ENCODE results near the gene HRH4.
A peak's percentile ranks its signal among the peaks of the same experiment; 100 is the strongest.

HRH4 gene

DNA sequence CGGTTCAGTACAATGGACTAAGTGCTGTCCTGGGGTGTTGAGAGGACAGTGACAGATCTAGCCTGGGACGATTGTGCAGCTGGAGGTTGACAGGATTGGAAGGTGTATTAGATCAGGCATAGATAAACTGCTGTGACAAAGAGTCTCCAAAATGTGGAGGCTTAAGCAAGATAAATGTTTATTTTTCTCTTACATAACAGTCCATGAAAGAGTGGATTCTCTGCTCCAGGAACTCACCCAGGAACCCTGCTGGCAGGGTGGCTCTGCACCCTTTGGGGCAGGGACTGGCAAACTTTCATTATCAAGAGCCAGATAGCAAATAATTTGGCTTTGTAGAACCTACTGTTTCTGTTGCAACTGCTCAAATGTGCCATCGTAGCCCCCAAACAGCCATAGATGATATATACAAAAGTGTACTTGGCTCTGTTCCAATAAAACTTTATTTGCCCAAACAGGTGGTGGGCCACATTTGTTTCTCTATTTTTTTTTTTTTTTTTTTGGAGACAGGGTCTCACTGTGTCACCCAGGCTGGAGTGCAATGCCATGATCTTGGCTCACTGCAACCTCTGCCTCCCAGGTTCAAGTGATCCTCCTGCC lies 9.7 kb downstream of the HRH4 start:
- DNase-seq: no peak

DNA sequence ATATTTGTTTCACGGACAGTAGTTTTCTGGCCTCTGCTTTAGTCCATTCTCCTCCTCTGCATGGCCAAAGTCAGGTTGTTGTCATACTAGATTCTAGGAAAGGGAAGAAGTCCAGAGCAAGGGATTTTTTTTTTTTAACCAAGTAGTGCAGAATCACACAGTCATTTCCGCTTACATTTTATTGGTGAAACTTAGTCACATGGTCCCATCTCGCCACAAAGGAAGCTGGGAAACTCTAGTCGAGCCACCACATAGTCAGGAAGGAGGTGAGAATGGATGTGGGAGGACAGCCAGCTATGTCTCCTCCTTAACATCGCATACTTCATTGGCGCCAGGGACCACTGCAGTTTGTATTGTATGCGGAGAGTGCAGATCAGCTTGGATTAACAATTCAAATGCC lies 10.4 kb downstream of the HRH4 start:
- no peak for DNase-seq

DNA sequence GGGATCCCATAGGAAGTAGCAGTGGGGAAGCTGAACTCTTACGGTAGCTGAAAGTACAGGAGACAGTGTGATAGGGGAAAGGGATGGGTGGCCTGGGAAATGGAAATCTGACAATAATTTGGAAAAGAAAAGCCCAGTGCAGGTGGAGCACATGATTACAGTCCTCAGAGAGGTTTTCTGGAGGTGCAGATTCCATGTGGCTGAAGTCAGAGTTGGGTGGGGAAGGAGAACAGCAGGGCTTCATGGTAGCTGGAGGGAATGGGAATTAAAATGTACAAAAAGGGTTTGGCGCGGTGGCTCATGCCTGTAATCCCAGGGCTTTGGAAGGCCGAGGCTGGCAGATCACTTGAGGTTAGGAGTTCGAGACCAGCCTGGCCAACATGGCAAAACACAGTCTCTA lies 12.2 kb downstream of the HRH4 start:
- DNase-seq: no peak

DNA sequence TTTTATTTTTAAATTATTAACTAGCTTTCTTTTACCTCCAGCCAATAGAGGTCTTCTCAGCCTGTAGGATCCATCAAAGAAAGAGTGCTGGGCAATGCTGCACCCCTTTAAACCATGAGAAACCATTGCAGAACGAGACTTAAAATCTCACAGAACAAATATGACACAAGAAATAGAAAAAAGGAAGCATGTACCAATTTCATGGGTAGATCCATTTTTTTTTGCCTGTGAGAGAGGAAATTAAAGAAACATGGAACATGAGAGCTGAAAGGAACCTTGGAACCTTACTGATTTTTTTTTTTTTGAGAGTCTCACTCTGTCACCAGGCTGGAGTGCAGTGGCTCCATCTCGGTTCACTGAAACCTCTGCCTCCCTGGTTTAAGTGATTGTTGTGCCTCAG lies 14.0 kb downstream of the HRH4 start:
- DNase-seq: no peak

DNA sequence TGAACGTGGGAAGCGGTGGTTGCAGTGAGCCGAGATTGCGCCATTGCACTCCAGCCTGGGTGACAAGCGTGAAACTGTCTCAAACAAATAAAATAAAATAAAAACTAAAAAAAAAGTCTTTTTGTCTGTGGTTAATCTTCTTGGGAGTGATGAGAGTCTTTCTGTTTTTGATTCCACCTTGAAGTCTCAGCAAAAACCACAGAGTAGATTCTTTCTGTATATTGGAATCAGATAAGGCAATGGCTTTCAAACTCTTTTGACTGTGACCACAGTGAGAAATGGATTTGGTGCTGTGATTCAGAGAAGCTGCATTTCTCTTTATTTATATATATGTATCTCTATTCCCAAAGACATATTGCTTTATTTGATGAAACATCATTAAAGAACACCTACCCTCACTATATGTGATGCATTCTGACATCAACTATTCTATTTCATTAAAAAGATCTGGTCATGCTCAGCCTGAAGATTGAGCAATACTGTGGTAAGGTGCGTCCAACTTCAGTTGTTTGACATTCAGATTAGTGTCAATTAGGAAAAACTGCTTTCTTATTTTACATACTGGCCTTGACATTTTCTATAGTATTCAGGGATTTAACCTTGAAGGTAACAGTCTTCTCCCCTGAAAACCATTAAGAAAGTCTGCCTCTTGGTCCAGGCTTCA lies 15.6 kb downstream of the HRH4 start:
- no peak for DNase-seq

DNA sequence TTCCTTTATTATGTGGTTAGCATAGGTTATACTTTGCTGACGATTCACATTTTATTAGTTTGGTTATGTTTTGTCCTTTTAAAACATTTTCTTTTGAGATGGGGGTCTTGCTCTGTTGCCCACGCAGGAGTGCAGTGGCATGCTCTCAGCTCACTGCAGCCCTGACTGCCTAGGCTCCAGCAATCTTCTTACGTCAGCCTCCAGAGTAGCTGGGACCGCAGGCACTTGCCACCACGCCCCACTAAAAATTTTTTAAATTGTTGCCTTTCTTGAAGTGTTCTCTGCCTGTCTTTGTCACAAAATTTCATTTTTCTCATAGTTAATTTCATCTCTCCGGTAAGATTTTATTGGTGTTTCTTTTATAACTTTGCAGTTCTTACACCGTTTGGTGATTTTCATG lies 18.9 kb downstream of the HRH4 start:
- DNase-seq: no peak

DNA sequence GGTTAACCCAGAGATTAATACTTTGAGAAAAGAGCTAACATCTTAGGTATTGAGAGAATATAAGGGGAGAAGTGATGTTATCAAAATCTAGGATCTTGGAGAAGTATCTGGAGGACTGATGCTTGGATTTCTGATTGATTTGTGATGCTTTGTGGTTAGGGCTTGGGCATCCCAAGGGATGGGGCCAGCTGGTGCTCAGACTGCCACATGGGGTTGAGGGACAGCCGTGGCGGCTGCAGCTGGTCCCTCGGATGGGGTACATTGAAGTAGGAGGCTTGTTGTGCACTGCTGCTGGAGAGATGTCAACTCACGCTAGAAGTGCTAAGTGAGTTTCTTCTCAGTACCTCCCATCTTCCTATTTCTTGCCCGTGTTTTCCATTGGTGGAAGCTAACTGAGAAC lies 22.4 kb downstream of the HRH4 start:
- no peak for DNase-seq

DNA sequence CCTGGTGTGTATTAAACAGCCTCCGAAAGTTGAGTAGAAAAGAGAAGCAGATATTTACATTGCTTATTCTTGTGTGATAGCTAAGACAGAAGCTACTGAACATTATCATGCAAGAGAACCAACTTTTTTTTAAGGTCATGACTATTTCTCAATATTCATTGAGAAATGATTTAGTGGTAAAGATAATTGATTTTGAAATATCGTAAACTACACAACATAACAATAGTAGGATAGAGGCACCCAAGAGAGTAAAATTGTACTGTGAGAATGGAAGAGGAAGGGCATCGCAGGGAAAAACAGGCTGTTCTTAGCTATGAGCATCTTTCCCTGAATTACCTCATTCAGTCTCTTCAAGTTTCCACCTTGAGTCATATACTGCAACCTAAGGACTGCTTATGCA lies 25.2 kb downstream of the HRH4 start:
- no peak for DNase-seq

DNA sequence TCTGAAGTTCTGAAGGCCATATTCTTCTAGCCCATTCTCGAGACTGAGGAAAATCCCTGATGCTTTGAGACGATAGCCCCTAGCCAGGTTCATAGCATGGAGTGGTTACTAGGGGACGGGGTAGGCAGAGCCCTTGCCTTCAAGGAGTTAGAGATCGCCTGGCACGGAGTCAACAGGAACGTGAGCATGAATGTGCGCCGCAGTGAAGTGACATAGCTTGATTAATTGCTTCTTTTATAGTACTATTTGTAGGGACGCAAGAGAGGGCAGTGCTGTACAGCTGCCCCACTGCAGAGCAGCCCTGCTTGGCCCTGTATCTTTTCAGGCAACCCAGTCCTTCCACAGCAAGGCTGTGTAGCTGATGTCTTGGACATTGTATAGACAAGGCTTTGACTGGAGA lies 26.2 kb downstream of the HRH4 start:
- DNase-seq: no peak

DNA sequence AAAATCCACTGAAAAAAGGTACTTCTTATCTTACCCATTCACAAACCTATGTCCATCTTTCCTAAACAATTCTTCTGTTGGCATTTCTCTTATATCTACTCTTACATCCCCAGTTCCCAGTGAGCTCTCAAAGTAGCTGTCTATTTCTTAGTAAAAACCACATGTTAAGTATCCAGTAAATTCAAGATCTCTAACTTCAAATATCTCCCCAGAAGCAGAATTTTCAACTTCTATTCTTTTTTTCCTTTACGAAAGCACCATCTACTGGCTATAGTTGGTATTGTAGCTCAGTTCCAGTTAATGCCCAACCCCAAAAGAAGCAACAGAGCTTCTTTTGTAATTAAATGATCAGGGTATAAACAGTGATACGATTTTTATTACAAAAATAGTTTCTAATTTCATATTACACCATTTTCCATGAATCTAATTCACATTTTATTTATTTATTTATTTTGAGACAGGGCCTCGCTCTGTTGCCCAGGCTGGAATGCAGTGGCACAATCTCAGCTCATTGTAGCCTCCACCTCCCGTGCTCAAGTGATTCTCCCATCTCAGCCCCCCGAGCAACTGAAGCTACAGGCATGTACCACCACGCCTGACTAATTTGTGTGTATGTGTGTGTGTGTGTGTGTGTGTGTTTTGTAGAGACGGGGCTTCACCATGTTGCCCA lies 28.5 kb downstream of the HRH4 start:
- DNase-seq: peak; percentile 3

DNA sequence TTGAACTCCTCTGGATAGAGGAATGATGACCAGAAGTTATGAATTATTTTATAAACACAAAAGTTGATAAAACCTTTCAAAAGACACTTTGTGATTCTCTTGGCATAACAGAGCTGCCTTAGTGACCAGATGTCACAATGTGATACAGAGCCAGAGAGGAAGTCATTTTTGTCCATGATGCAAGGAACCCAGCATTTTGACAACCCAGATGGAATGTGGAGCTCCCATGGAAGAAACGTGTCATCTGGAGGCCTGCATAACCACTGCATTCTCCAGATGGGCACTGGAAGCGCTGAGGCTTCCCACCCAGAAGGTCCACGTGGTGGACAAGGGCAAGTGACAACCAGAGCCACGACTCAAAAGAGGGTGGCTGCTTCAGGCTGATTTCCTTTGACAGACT lies 30.1 kb downstream of the HRH4 start:
- DNase-seq: no peak

DNA sequence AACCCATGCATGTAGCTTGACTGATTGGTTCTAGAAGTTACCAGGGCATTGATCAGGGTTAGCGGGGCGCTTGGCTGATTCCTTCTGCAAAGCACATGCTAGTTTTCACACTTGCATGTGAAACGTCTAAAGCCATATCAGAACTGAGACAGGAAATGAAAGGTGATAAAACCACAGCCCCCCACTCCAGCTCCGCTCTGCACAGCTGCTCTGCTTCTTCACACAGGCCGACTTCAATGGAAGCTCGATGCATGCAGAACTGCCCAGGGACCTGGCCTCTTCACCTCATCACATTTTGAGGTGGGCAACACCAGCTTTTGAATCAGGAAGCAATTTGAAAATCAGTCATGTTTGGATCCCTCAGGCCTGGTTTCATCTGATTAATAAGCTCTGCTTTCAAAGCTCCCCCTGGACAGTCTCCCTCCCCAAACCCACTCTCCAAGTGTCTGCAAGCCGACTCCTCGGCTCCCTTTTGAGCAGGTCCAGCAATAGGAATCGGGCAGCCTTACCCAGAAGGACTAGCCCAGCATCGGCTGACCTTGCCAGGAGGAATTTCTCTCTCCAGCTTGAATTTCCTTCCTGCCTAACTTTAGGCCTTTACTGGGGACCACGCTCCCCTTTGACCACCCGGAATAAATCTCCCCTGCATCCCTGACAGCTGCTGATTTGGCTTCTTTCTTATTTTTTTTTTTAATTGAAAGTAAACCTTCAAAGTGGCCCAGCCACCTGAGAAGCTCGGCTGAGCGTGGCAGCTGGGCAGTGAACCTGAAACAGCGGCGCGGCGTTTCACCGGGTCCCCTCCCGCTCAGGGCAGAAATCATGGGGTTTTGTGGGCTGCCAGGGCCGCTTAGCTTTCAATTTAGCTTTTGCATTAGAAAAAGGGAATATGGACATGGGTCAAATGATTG lies 31.7 kb downstream of the HRH4 start:
- DNase-seq: peak; percentile 10

DNA sequence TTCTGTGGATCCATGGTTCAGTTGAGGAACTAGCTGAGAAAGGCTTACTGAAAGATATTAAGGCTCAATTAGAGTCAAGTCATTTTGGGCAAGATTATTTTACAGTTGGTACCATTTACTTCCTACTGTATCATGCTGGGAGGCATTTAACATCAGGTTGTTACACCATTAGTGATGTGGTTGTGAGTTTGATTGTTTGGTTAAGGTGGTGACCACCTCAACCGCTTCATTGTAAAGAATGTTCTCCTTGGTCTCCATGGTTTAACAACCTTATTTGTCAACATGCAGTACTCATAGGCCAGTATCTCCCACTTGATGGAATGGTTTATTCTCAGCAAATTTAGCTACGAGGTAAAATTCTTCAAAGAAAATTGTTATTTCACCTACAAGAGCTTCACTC lies 34.1 kb downstream of the HRH4 start:
- DNase-seq: no peak

DNA sequence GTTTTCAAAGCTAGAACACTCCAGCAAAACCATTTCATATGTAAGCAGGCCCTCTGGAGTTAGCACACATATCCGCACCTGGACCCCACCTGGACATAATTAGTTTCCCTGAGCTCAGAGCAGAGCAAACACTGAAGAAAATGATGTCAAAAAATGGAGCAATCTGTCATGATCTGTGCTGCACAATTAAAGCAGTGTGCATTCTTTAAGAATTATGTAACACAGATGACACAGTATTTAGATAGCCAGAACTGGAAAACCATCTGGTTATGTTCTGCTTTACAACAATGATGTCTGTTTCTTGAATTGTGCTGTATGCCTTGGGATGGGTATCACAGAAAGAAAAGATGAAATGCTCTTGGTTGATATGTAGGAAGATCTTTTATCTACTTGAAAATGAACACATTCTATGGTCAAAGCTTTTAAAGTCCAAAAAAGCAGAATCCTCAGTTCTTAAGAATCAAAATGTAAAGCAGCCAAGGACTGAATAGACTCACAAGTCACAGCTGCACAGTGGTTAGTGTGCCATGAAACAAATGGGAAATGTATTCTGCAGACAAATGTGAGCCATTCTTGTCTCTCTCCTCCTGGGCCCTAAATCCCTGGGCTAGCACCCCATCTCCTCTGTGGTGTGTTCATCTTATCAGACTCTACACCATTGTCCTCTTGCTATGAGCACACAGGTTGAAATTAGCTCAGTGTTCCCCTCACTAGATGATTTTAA lies 36.8 kb downstream of the HRH4 start:
- no peak for DNase-seq

DNA sequence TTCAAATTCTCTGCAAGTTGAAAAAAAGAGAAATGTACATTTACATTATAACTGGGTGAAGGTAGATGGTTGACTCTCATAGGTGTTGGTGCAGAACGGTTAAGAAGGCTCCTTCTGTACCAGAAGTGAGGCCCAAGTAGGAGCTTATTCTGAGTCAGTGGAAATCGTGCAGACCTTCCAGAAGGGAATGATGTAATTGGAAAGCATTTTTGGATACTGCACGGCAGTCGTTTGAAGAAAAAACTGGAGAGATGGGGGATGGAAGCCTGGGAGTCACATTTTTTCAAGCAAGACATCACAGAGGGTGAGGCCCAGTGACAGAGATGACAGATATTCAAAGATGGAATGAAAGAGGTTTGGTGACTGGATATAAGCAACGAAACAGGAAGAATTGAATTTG lies 39.4 kb downstream of the HRH4 start:
- DNase-seq: no peak

DNA sequence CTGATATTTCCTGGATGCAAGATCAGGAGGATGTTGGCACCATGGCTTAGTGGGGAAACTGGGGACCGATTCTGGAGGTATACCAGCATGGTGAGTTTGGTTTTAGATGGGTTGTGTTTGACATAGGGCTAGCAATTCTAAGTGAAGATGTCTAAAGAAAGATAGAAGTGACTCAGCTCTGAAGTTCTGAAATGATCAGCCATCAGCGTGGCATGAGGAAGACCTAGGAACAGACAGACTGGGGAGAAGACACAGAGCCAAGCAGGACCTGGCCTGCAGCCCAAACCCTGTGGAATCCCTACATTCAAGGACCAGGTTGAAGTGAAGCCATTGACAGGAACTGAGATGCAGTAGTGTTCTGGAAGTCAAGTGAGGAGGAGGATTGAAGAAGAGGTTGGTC lies 39.8 kb downstream of the HRH4 start:
- DNase-seq: no peak

DNA sequence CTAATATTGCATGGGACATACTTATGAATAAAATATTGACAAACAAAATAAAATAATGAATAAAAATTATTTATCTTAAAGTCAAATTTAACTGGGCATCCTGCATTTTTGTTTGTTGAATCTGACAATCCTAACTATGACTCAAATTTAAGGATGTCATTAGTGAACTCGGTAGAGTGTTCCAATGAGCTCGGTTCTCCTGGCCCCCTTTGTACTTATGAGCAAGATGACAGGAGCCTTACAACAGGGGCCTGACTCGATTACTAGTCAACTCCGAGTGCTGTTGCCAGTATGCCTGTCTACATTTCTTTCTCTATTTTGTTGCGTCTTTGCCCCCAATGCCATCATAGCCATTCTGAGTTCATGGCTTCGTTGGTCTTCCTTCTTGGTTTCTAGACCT lies 40.3 kb downstream of the HRH4 start:
- no peak for DNase-seq

DNA sequence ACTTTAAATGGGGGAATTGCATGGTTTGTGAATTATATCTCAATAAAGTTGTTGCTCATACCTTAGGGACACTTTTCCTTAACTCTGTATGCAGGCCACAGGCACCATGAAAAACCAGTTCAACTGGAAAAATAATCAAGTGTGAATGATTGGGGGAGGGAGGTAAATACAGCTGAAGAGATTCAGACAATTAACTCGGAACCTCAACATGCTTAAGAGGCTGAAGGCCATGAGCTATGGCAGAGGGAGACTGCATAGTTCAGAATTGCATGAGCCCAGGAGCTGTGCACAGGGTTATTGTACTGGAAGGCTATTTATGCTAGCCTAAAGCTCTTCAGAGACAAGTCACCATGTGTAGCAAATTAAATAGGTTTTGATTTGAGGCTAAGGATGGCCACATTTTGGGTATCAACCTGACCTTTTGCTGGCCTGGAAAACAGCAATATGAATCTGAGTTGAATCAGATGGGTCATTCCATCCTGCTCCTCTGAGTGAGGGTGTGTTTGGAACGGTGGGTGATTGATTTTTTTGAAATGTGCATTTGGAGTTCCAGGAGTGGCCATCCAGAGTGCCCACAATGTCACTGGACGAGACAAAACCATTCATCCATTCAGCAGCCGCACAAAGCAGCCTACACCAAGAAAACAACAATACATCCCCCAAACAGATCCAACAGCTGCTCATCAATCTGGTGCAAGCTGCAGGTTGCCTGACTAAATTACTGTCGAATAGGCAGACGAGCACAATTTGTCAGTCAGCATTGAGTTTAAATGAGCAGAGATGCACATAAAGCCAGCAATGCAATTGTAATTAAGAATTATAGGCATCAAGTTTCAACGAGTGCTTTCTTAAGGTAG lies 42.5 kb downstream of the HRH4 start:
- peak; percentile 1 for DNase-seq

DNA sequence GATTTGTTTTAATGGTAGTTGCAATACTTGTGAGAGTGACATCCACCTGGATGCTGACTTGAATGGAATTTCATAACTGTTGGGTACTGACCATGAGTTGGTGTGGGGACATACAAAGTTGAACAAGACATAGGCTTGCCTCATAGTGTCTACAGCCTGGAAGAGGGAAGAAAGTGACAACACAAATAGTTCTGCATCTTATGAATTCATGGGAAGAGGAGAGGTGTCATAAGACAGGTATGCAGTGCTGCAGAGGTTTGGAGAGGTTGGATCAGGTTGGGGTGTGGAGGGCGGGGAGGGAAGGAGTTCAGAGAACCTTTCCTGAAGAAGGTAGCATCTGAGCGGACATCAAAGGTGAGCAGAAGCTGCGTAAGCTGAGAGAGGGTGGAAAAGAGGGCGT lies 44.0 kb downstream of the HRH4 start:
- DNase-seq: no peak

DNA sequence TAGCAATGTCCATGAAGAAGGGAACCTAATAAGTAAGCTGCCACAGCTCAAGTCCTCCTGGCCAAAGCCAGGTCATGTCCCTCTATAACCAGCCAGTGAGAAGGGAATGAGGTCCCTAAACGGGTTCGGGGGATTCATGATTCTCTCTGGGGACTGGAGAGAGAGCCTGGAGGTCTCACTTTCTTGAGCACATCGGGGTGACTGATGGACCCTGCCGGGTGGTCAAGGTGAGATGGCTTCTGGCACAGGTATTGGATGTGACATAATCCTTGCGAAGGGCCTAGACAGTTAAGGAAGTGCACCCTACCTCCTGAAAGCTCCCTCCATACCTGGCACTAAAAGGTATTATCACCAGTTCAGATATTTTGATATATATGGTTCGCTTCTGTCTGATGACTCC lies 45.7 kb downstream of the HRH4 start:
- no peak for DNase-seq

DNA sequence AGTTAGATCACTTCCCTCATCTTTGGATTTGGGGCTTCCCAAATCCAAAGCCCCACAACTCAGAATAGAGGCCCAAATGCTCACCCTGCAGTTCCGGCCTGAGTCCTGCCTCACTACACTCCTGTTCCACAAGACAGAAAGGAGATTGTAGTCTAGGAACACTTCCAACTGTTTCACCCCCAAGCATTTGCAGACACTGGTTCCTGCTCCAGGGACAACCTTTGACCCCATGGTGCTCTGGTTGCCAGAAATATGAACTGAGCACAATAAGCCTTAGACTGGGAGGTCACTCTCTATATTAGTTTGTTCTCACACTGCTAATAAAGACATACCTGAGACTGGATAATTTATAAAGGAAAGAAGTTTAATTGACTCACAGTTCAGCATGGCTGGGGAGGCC lies 49.0 kb downstream of the HRH4 start:
- DNase-seq: no peak

DNA sequence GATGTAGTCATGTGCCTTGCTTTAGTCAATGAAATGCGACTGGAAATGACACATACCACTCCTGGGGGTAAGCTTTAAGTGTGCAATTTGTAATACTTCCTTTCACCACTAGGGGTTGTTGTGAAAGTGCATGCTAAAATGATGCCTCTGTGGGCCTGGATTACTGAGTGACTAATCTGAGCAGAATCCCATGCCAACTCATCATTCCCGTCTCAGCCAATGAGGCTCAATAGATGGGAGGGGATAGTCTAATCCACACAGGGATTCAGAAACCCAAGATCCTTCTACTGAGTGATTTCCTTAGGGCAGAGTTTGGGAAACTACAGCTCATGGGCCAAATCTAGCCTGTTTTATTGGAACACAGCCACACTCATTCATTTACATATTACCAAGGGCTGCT lies 54.0 kb downstream of the HRH4 start:
- DNase-seq: no peak
